ENCODE measurements around the gene CRMP1.
"Not testable (repeated sequence)": the region's sequence is repeated elsewhere in the genome, so short reads cannot be mapped to it uniquely, and the experiment has no call there.

Gene CRMP1

GRCh38 chr4:5856362-5856761 is 36.5 kb downstream of the CRMP1 start:
- not testable (repeated sequence) for DNase-seq (ENCODE audit: low read depth)

GRCh38 chr4:5854929-5855328 is 38.0 kb downstream of the CRMP1 start:
- no peak for DNase-seq (ENCODE audit: low read depth)

- no peak for DNase-seq (ENCODE audit: low read depth)
Observed at GRCh38 chr4:5852523-5853202, 40.2 kb downstream of the CRMP1 start.

GRCh38 chr4:5851637-5852301 is 41.1 kb downstream of the CRMP1 start:
- no peak for DNase-seq (ENCODE audit: low read depth)

GRCh38 chr4:5845035-5845905 is 47.6 kb downstream of the CRMP1 start:
- no peak for DNase-seq (ENCODE audit: low read depth)

- no peak for DNase-seq (ENCODE audit: low read depth)
Observed at GRCh38 chr4:5843573-5844530, 49.0 kb downstream of the CRMP1 start.

- no peak for DNase-seq (ENCODE audit: low read depth)
Observed at GRCh38 chr4:5842456-5842855, 50.4 kb downstream of the CRMP1 start.

GRCh38 chr4:5839751-5840674 is 52.9 kb downstream of the CRMP1 start:
- no peak for DNase-seq (ENCODE audit: low read depth)

GRCh38 chr4:5839332-5839731 is 53.6 kb downstream of the CRMP1 start:
- no peak for DNase-seq (ENCODE audit: low read depth)

GRCh38 chr4:5837483-5837882 is 55.4 kb downstream of the CRMP1 start:
- DNase-seq (ENCODE audit: low read depth) = not testable (repeated sequence)

GRCh38 chr4:5836943-5837342 is 55.9 kb downstream of the CRMP1 start:
- DNase-seq (ENCODE audit: low read depth) = no peak

GRCh38 chr4:5828005-5828391 is 64.9 kb downstream of the CRMP1 start:
- DNase-seq (ENCODE audit: low read depth) = no peak

- peak; percentile 36 for DNase-seq (ENCODE audit: low read depth)
Observed at GRCh38 chr4:5827108-5828004, 65.5 kb downstream of the CRMP1 start.

GRCh38 chr4:5826437-5827107 is 66.3 kb downstream of the CRMP1 start:
- no peak for DNase-seq (ENCODE audit: low read depth)

- DNase-seq (ENCODE audit: low read depth) = no peak
Observed at GRCh38 chr4:5825321-5826041, 67.4 kb downstream of the CRMP1 start.

GRCh38 chr4:5824635-5825034 is 68.3 kb downstream of the CRMP1 start:
- peak; percentile 60 for DNase-seq (ENCODE audit: low read depth)

GRCh38 chr4:5824227-5824626 is 68.7 kb downstream of the CRMP1 start:
- no peak for DNase-seq (ENCODE audit: low read depth)

GRCh38 chr4:5823542-5824211 is 69.2 kb downstream of the CRMP1 start:
- no peak for DNase-seq (ENCODE audit: low read depth)

Measured in iris pigment epithelial cell (primary cell).